ENCODE results near the gene OSBPL6.

GRCh38 chr2:178333851-178334250 lies 139.5 kb downstream of the OSBPL6 start:
- TF ChIP-seq CTCF (IDR thresholded peaks at IDR 0.05), result no peak
- no peak for TF ChIP-seq POLR2A (IDR thresholded peaks at IDR 0.05)

Measured in lower leg skin (tissue), 3 donors.